OCI-LY1 (cell line): ENCODE data around the gene FYCO1.

Experiments used
- H2AFZ ChIP-seq: fragments of 200-600 bp; sonication (generic), shearing (Covaris generic); 2 replicates; pipeline ENCODE4 v1.6.0; 2014; ENCODE audit warnings: antibody characterized with exemption, mild to moderate bottlenecking, low read length
- H3F3A ChIP-seq: fragments of 200-600 bp; sonication (generic), shearing (Covaris generic); 2 replicates; pipeline ENCODE4 v1.6.0; 2014; ENCODE audit warnings: mild to moderate bottlenecking, antibody characterized with exemption, low read length, moderate library complexity; ENCODE audit not compliant: insufficient read depth
- H3K27ac ChIP-seq: fragments of 200-600 bp; sonication (generic); 2 replicates; pipeline ENCODE4 v1.5.1; 2014; ENCODE audit warnings: low read length, mixed run types, mild to moderate bottlenecking, low read depth; ENCODE audit not compliant: poor library complexity, severe bottlenecking
- H3K27me3 ChIP-seq: fragments of 200-600 bp; sonication (generic); 2 replicates; pipeline ENCODE4 v1.6.0; 2014; ENCODE audit warnings: antibody characterized with exemption, mild to moderate bottlenecking, low read length, moderate library complexity; ENCODE audit not compliant: insufficient read depth
- H3K36me3 ChIP-seq: fragments of 200-600 bp; sonication (generic); 2 replicates; pipeline ENCODE4 v1.6.1; 2014; ENCODE audit warnings: mild to moderate bottlenecking, antibody characterized with exemption, low read length, moderate library complexity, mixed read lengths; ENCODE audit not compliant: insufficient read depth
- H3K4me1 ChIP-seq: fragments of 200-600 bp; sonication (generic); 2 replicates; pipeline ENCODE4 v1.5.1; 2014; ENCODE audit warnings: mild to moderate bottlenecking, low read length, moderate library complexity; ENCODE audit not compliant: insufficient read depth, severe bottlenecking
- H3K4me2 ChIP-seq: fragments of 200-600 bp; sonication (generic), shearing (Covaris generic); 2 replicates; pipeline ENCODE4 v1.6.1; 2014; ENCODE audit warnings: low read length
- H3K4me3 ChIP-seq: fragments of 200-600 bp; sonication (generic); 2 replicates; pipeline ENCODE4 v1.5.1; 2014; ENCODE audit warnings: low read length, low read depth, mild to moderate bottlenecking, mixed read lengths; ENCODE audit not compliant: poor library complexity, severe bottlenecking
- H3K79me2 ChIP-seq: fragments of 200-600 bp; shearing (Covaris generic); 2 replicates; pipeline ENCODE4 v1.6.1; 2016; ENCODE audit warnings: mixed run types, low read length, mixed read lengths; ENCODE audit not compliant: insufficient read depth
- H3K9ac ChIP-seq: fragments of 200-600 bp; sonication (generic), shearing (Covaris generic); 2 replicates; pipeline ENCODE4 v1.6.1; 2014; ENCODE audit warnings: mild to moderate bottlenecking, low read length, mixed read lengths
- H3K9me2 ChIP-seq: fragments of 200-600 bp; sonication (generic), shearing (Covaris generic); 2 replicates; pipeline ENCODE4 v1.6.1; 2014; ENCODE audit warnings: low read depth, mild to moderate bottlenecking, low read length, mixed read lengths
- H3K9me3 ChIP-seq: fragments of 200-600 bp; shearing (Covaris generic); 2 replicates; pipeline ENCODE4 v1.6.1; 2014; ENCODE audit warnings: low read length, mixed read lengths
- H4K20me1 ChIP-seq: fragments of 200-600 bp; sonication (generic), shearing (Covaris generic); 2 replicates; pipeline ENCODE4 v1.6.0; 2016; ENCODE audit warnings: mild to moderate bottlenecking, low read length; ENCODE audit not compliant: insufficient read depth
- CTCF ChIP-seq: fragments of 200-600 bp; sonication (generic), shearing (Covaris generic); IDR thresholded peaks from 2 replicates; pipeline ENCODE4 v1.5.1; 2017; ENCODE audit warnings: mild to moderate bottlenecking, antibody characterized with exemption, low read length, moderate library complexity, mixed read lengths
- EZH2 ChIP-seq: fragments of 200-600 bp; sonication (generic), shearing (Covaris generic); IDR thresholded peaks from 2 replicates; pipeline ENCODE4 v1.8.0; 2017; ENCODE audit warnings: borderline replicate concordance, mixed run types, mild to moderate bottlenecking, antibody characterized with exemption, low read length, moderate library complexity, mixed read lengths

The FYCO1 gene

GRCh38 chr3:45917146-45917898 lies 78.3 kb downstream of the FYCO1 start:
- Histone ChIP-seq H3F3A (no peaks in the 10 kb centered on the region), H2AFZ (no peak overlapping the region), H3K36me3 (peaks cover 12% of the 10 kb centered on the region; the same call in 1 of the 2 replicates), H3K9ac (no peak overlapping the region), H3K4me1 (no peaks in the 10 kb centered on the region), H3K4me2 (no peak overlapping the region), H4K20me1 (no peaks in the 10 kb centered on the region), H3K9me3 (no peaks in the 10 kb centered on the region), H3K4me3 (no peak overlapping the region), H3K79me2 (no peaks in the 10 kb centered on the region), H3K9me2 (no peaks in the 10 kb centered on the region), H3K27ac (no peak overlapping the region), H3K27me3 (no peaks in the 10 kb centered on the region)
- TF ChIP-seq CTCF = no peak
- no peak for TF ChIP-seq EZH2

- H3K27me3 ChIP-seq = no peaks in the 10 kb centered on the region
- H3K9me2 ChIP-seq = no peaks in the 10 kb centered on the region
- TF ChIP-seq CTCF = no peak
- no peak for TF ChIP-seq EZH2
- no peaks in the 10 kb centered on the region for H3K36me3 ChIP-seq
- no peak overlapping the region for H3K27ac ChIP-seq
- no peak overlapping the region for H3K9ac ChIP-seq
- H3K9me3 ChIP-seq = no peaks in the 10 kb centered on the region
- H2AFZ ChIP-seq = no peak overlapping the region
- no peaks in the 10 kb centered on the region for H3K79me2 ChIP-seq
- H3K4me2 ChIP-seq = no peak overlapping the region
- no peaks in the 10 kb centered on the region for H3K4me1 ChIP-seq
- no peaks in the 10 kb centered on the region for H4K20me1 ChIP-seq
- no peaks in the 10 kb centered on the region for H3F3A ChIP-seq
- no peak overlapping the region for H3K4me3 ChIP-seq
Observed at GRCh38 chr3:45915518-45916231, 79.9 kb downstream of the FYCO1 start.

- no peaks in the 10 kb centered on the region for H3K4me1 ChIP-seq
- no peak for TF ChIP-seq EZH2
- TF ChIP-seq CTCF = no peak
- no peak overlapping the region for H3K4me2 ChIP-seq
- no peaks in the 10 kb centered on the region for H3K9me2 ChIP-seq
- no peaks in the 10 kb centered on the region for H3K36me3 ChIP-seq
- no peak overlapping the region for H3K4me3 ChIP-seq
- H3K79me2 ChIP-seq = no peaks in the 10 kb centered on the region
- no peaks in the 10 kb centered on the region for H3K27me3 ChIP-seq
- no peaks in the 10 kb centered on the region for H3K9me3 ChIP-seq
- no peak overlapping the region for H3K27ac ChIP-seq
- no peak overlapping the region for H2AFZ ChIP-seq
- H4K20me1 ChIP-seq = no peaks in the 10 kb centered on the region
- no peak overlapping the region for H3K9ac ChIP-seq
- no peaks in the 10 kb centered on the region for H3F3A ChIP-seq
Observed at GRCh38 chr3:45915059-45915439, 80.6 kb downstream of the FYCO1 start.
